Measurements from ENCODE around the gene BPIFB6. TPM values are rescaled to one million over a fixed set of nuclear protein-coding genes. Genes with fewer than 3 reads are reported as not detected.

The BPIFB6 gene
- total RNA-seq, 1 experiment from 2014 or later: not detected

- no peak for DNase-seq (ENCODE audit: low spot score)
- intact Hi-C loops (cut with micrococcal nuclease; ENCODE audit: unreplicated experiment): no loop called here
- no peak for TF ChIP-seq EZH2 (IDR thresholded peaks at IDR 0.05; ENCODE audit: borderline replicate concordance, low read depth, low read length, poor library complexity, severe bottlenecking)
- TF ChIP-seq CTCF (conservative IDR thresholded peaks at IDR 0.05; ENCODE audit: low read depth, low read length): no peak
- no peak overlapping the region for H3K27ac ChIP-seq (ENCODE audit: low read depth, low read length, poor library complexity, severe bottlenecking)
- POLR2A ChIA-PET (ENCODE audit: low non-redundant PET): no interaction called here
- no peaks in the 10 kb centered on the region for H3K36me3 ChIP-seq (ENCODE audit: insufficient read depth, low read length, poor library complexity, severe bottlenecking)
- no TSS peak for BruUV-seq (replicated peaks)
- CTCF ChIA-PET: no interaction called here
- H3K4me1 ChIP-seq (ENCODE audit: insufficient read depth, low read length, poor library complexity, severe bottlenecking): no peaks in the 10 kb centered on the region
- H3K27me3 ChIP-seq (replicated peaks; ENCODE audit: insufficient read depth, low read depth, low read length, poor library complexity): peaks cover 28% of the 10 kb centered on the region
- H3K4me3 ChIP-seq (ENCODE audit: low read depth, low read length, poor library complexity, severe bottlenecking): no peak overlapping the region
- no peaks in the 10 kb centered on the region for H3K9me3 ChIP-seq (ENCODE audit: low read depth, low read length, poor library complexity, severe bottlenecking)
Observed at GRCh38 chr20:33008336-33009213, 22.9 kb upstream of the BPIFB6 start.

- Histone ChIP-seq H3K27me3 (replicated peaks; ENCODE audit: insufficient read depth, low read depth, low read length, poor library complexity) (peaks cover 33% of the 10 kb centered on the region), H3K9me3 (ENCODE audit: low read depth, low read length, poor library complexity, severe bottlenecking) (no peaks in the 10 kb centered on the region), H3K4me1 (ENCODE audit: insufficient read depth, low read length, poor library complexity, severe bottlenecking) (no peaks in the 10 kb centered on the region), H3K4me3 (ENCODE audit: low read depth, low read length, poor library complexity, severe bottlenecking) (no peak overlapping the region), H3K36me3 (ENCODE audit: insufficient read depth, low read length, poor library complexity, severe bottlenecking) (no peaks in the 10 kb centered on the region), H3K27ac (ENCODE audit: low read depth, low read length, poor library complexity, severe bottlenecking) (no peak overlapping the region)
- no peak for DNase-seq (ENCODE audit: low spot score)
- ChIA-PET POLR2A (ENCODE audit: low non-redundant PET) (no interaction called here), CTCF (no interaction called here)
- TF ChIP-seq EZH2 (IDR thresholded peaks at IDR 0.05; ENCODE audit: borderline replicate concordance, low read depth, low read length, poor library complexity, severe bottlenecking) (no peak), CTCF (conservative IDR thresholded peaks at IDR 0.05; ENCODE audit: low read depth, low read length) (no peak)
- no TSS peak for BruUV-seq (replicated peaks)
- intact Hi-C loops (cut with micrococcal nuclease; ENCODE audit: unreplicated experiment): no loop called here
Observed at GRCh38 chr20:33009214-33010132, 22.0 kb upstream of the BPIFB6 start.

- TF ChIP-seq CTCF (conservative IDR thresholded peaks at IDR 0.05; ENCODE audit: low read depth, low read length) (no peak), EZH2 (IDR thresholded peaks at IDR 0.05; ENCODE audit: borderline replicate concordance, low read depth, low read length, poor library complexity, severe bottlenecking) (no peak)
- no peak overlapping the region for H3K4me3 ChIP-seq (ENCODE audit: low read depth, low read length, poor library complexity, severe bottlenecking)
- intact Hi-C loops (cut with micrococcal nuclease; ENCODE audit: unreplicated experiment): no loop called here
- H3K27ac ChIP-seq (ENCODE audit: low read depth, low read length, poor library complexity, severe bottlenecking): no peak overlapping the region
- H3K4me1 ChIP-seq (ENCODE audit: insufficient read depth, low read length, poor library complexity, severe bottlenecking): no peaks in the 10 kb centered on the region
- BruUV-seq (replicated peaks): no TSS peak
- H3K27me3 ChIP-seq (replicated peaks; ENCODE audit: insufficient read depth, low read depth, low read length, poor library complexity): peaks cover 38% of the 10 kb centered on the region
- no peak for DNase-seq (ENCODE audit: low spot score)
- ChIA-PET POLR2A (ENCODE audit: low non-redundant PET) (no interaction called here), CTCF (no interaction called here)
- no peaks in the 10 kb centered on the region for H3K9me3 ChIP-seq (ENCODE audit: low read depth, low read length, poor library complexity, severe bottlenecking)
- H3K36me3 ChIP-seq (ENCODE audit: insufficient read depth, low read length, poor library complexity, severe bottlenecking): no peaks in the 10 kb centered on the region
Observed at GRCh38 chr20:33010133-33010504, 21.3 kb upstream of the BPIFB6 start.
